AG09309 (cell line): Measurements from ENCODE around the gene RHBDD2.
"Not testable (repeated sequence)": the region's sequence is repeated elsewhere in the genome, so short reads cannot be mapped to it uniquely, and the experiment has no call there.

Experiments used
- DNase-seq: peaks from one replicate; pipeline ENCODE4 v3.0.0-alpha.2; 2010; ENCODE audit warnings: low read depth
- H3K4me3 ChIP-seq: 2 replicates; pipeline ENCODE4 v1.5.1; 2011; ENCODE audit warnings: mild to moderate bottlenecking, low read depth, low read length, moderate library complexity; ENCODE audit not compliant: control insufficient read depth
- CTCF ChIP-seq: IDR thresholded peaks from 2 replicates; pipeline ENCODE4 v1.5.1; 2011; ENCODE audit warnings: mild to moderate bottlenecking, low read depth, low read length, inconsistent platforms; ENCODE audit not compliant: insufficient read depth, control insufficient read depth; ENCODE audit errors: missing control alignments

The RHBDD2 gene

GRCh38 chr7:75866489-75867389, 12.1 kb upstream of the RHBDD2 start:
- DNase-seq, result no peak
- TF ChIP-seq CTCF, result peak; percentile 96
- no peak overlapping the region for H3K4me3 ChIP-seq

- DNase-seq, result no peak
- no peak for TF ChIP-seq CTCF
- no peak overlapping the region for H3K4me3 ChIP-seq
These were observed 11.5 kb upstream of the RHBDD2 start for GRCh38 chr7:75867390-75867717.

DNA sequence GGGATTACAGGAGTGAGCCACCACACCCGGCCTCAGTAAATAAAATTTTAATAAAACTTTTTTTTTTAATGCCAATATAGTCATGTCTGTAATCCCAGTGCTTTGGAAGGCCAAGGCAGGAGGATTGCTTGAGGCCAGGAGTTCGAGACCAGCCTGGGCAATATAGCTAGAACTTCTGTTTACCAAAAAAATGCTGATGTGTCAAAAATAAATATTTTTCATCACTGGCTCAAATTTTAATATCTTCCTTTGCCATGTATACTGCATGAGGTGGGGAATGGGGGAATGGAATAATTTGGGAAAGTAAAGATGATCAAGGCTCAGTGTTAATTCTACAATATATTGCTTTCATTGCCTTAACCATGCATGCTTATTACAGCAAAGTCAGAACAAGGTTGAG, 10.7 kb upstream of the RHBDD2 start:
- TF ChIP-seq CTCF, result no peak
- no peak overlapping the region for H3K4me3 ChIP-seq
- DNase-seq, result no peak

GRCh38 chr7:75869776-75870379, 9.0 kb upstream of the RHBDD2 start:
- no peak for TF ChIP-seq CTCF
- no peak for DNase-seq
- no peak overlapping the region for H3K4me3 ChIP-seq

GRCh38 chr7:75870557-75871161, 8.2 kb upstream of the RHBDD2 start:
- no peak for TF ChIP-seq CTCF
- H3K4me3 ChIP-seq, result no peak overlapping the region
- DNase-seq, result no peak

DNA sequence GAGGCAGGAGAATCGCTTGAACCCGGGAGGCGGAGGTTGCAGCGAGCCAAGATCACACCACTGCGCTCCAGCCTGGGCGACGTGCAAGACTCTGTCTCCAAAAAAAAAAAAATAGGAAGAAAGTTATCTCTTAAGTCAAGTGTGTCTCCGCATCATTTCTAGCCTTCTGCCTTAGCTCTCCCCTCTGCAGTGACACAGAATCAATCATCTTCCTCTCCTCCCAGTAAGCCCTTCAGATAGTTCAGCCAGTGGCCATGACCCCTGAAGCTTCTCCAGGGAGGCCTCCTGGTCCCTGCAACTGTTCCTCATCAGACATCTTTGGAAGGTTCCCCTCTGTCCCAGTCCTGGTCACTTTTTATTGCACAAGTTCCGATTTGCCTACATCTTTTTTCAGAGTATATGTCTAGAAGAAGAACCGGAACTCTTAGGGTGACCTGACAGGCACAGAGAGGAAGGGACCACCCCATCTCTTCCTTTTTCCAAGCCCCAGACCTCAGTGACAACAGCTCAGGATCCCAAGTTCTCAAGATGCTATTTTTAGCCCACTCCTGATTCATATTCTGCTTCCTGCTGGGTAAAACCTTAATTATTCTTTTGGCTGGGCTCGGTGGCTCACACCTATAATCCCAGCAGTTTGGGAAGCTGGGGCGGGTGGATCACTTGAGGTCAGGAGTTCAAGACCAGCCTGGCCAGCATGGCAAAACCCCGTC, 6.6 kb upstream of the RHBDD2 start:
- DNase-seq, result no peak
- no peak overlapping the region for H3K4me3 ChIP-seq
- no peak for TF ChIP-seq CTCF

- not testable (repeated sequence) for H3K4me3 ChIP-seq, DNase-seq
These were observed 4.7 kb upstream of the RHBDD2 start for GRCh38 chr7:75874180-75874579.
